HL-60 (cell line): Measurements from ENCODE around the gene TIRAP.

Source experiments
- DNase-seq, 2 experiments: peaks; one replicate each; pipeline ENCODE4 v3.0.0-alpha.2; 2010 to 2020; ENCODE audit warnings: low read depth in 1 of 2, low spot score in 1 of 2
- H3K27ac ChIP-seq: fragments of 250-450 bp; sonication (Bioruptor Pico); replicated peaks from 2 replicates; pipeline ENCODE4 v1.5.1; 2020; ENCODE audit warnings: mild to moderate bottlenecking, moderate library complexity
- H3K27me3 ChIP-seq: fragments of 250-450 bp; sonication (Bioruptor Pico); 2 replicates; pipeline ENCODE4 v1.5.1; 2021; ENCODE audit warnings: mild to moderate bottlenecking, moderate library complexity; ENCODE audit not compliant: insufficient read depth, poor library complexity, severe bottlenecking
- H3K4me3 ChIP-seq: replicated peaks from 2 replicates; pipeline ENCODE4 v1.5.1; 2011; ENCODE audit warnings: mild to moderate bottlenecking, control low read depth, low read length; ENCODE audit not compliant: insufficient read depth
- CTCF ChIP-seq: IDR thresholded peaks from one replicate; pipeline ENCODE4 v1.5.1; 2011; ENCODE audit warnings: low read length, control low read depth, inconsistent platforms; ENCODE audit not compliant: insufficient read depth
- GABPA ChIP-seq: IDR thresholded peaks from 2 replicates; pipeline ENCODE4 v1.6.1; 2012; ENCODE audit warnings: low read depth
- POLR2AphosphoS5 ChIP-seq: IDR thresholded peaks from 2 replicates; pipeline ENCODE4 v1.6.1; 2012; ENCODE audit warnings: low read depth
- SPI1 ChIP-seq: IDR thresholded peaks from 2 replicates; pipeline ENCODE4 v1.6.1; 2012; ENCODE audit warnings: low read depth, mild to moderate bottlenecking, borderline replicate concordance
- TF ChIP-seq, protein P1 (sequence below): IDR thresholded peaks from 2 replicates; pipeline ENCODE4 v1.6.1; 2012; ENCODE audit warnings: low read depth; ENCODE audit not compliant: insufficient replicate concordance

TIRAP gene

GRCh38 chr11:126257144-126257543 is 25.7 kb upstream of the TIRAP start:
- H3K27me3 ChIP-seq = no peaks in the 10 kb centered on the region
- TF ChIP-seq GABPA = no peak
- no peak for TF ChIP-seq POLR2AphosphoS5
- TF ChIP-seq CTCF = no peak
- TF ChIP-seq, protein P1, sequence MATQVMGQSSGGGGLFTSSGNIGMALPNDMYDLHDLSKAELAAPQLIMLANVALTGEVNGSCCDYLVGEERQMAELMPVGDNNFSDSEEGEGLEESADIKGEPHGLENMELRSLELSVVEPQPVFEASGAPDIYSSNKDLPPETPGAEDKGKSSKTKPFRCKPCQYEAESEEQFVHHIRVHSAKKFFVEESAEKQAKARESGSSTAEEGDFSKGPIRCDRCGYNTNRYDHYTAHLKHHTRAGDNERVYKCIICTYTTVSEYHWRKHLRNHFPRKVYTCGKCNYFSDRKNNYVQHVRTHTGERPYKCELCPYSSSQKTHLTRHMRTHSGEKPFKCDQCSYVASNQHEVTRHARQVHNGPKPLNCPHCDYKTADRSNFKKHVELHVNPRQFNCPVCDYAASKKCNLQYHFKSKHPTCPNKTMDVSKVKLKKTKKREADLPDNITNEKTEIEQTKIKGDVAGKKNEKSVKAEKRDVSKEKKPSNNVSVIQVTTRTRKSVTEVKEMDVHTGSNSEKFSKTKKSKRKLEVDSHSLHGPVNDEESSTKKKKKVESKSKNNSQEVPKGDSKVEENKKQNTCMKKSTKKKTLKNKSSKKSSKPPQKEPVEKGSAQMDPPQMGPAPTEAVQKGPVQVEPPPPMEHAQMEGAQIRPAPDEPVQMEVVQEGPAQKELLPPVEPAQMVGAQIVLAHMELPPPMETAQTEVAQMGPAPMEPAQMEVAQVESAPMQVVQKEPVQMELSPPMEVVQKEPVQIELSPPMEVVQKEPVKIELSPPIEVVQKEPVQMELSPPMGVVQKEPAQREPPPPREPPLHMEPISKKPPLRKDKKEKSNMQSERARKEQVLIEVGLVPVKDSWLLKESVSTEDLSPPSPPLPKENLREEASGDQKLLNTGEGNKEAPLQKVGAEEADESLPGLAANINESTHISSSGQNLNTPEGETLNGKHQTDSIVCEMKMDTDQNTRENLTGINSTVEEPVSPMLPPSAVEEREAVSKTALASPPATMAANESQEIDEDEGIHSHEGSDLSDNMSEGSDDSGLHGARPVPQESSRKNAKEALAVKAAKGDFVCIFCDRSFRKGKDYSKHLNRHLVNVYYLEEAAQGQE = no peak
- TF ChIP-seq SPI1 = no peak
- no peak for DNase-seq
- H3K27ac ChIP-seq = no peak overlapping the region
- no peak overlapping the region for H3K4me3 ChIP-seq

- no peaks in the 10 kb centered on the region for H3K27me3 ChIP-seq
- no peak for TF ChIP-seq CTCF
- no peak for TF ChIP-seq SPI1
- no peak overlapping the region for H3K27ac ChIP-seq
- H3K4me3 ChIP-seq = no peak overlapping the region
- DNase-seq = no peak
Observed at GRCh38 chr11:126257764-126258163, 25.1 kb upstream of the TIRAP start.

GRCh38 chr11:126262216-126262615 is 20.7 kb upstream of the TIRAP start:
- no peaks in the 10 kb centered on the region for H3K27me3 ChIP-seq
- no peak overlapping the region for H3K27ac ChIP-seq
- TF ChIP-seq SPI1 (no peak), POLR2AphosphoS5 (peak; percentile 53; the same call in 1 of the 2 replicates)
- DNase-seq = no peak
- no peak overlapping the region for H3K4me3 ChIP-seq

GRCh38 chr11:126263489-126263888 is 19.4 kb upstream of the TIRAP start:
- no peak for TF ChIP-seq GABPA
- TF ChIP-seq, protein P1 = no peak
- TF ChIP-seq CTCF = no peak
- no peak for TF ChIP-seq SPI1
- no peak for TF ChIP-seq POLR2AphosphoS5
- Histone ChIP-seq H3K4me3 (no peak overlapping the region), H3K27me3 (no peaks in the 10 kb centered on the region), H3K27ac (no peak overlapping the region)
- no peak for DNase-seq
